IMR-90 (cell line): ENCODE data around the gene EVX1. TPM values are rescaled to one million over a fixed set of nuclear protein-coding genes. Genes with fewer than 3 reads are reported as not detected.

ENCODE experiments used
- ATAC-seq: fragments of 200-7000 bp; cut with Tn5 transposase; 2 replicates; pipeline ENCODE4 v1.9.1; 2020; ENCODE audit warnings: low read depth, mild to moderate bottlenecking, moderate library complexity
- BruUV-seq: library from RNA; stranded (reverse); fragments of 400-500 nt; replicated peaks from 2 replicates; lab custom pipeline; 2021; lab: Mats Ljungman, UMichigan
- CTCF ChIA-PET: fragments of 300-600 bp; formaldehyde crosslinking; extraction: SDS; loops from one replicate; lab custom pipeline; 2021; ENCODE audit warnings: antibody characterized with exemption; lab: Yijun Ruan, JAX
- POLR2A ChIA-PET: fragments of 300-600 bp; sonication (Branson Sonifier 250); formaldehyde crosslinking; loops from one replicate; lab custom pipeline; 2022; ENCODE audit warnings: antibody characterized with exemption; ENCODE audit not compliant: unreplicated experiment; lab: Charles Lee
- DNase-seq: peaks from one replicate; pipeline ENCODE4 v3.0.0; 2013
- H2AFZ ChIP-seq: replicated peaks from 2 replicates; pipeline ENCODE3; 2013; ENCODE audit warnings: low read length, mild to moderate bottlenecking; ENCODE audit not compliant: poor library complexity
- H2AK5ac ChIP-seq: 2 replicates; pipeline ENCODE4 v1.6.1; 2013; ENCODE audit warnings: low read depth, low read length, inconsistent platforms
- H2AK9ac ChIP-seq: replicated peaks from 2 replicates; pipeline ENCODE3; 2013; ENCODE audit warnings: mild to moderate bottlenecking, low read depth, low read length, moderate library complexity; ENCODE audit not compliant: poor library complexity
- H2BK120ac ChIP-seq: 2 replicates; pipeline ENCODE4 v1.6.1; 2013; ENCODE audit warnings: low read depth, low read length, inconsistent platforms
- H2BK15ac ChIP-seq: 3 replicates; pipeline ENCODE4 v1.6.1; 2013; ENCODE audit warnings: low read depth, low read length, inconsistent platforms
- H2BK20ac ChIP-seq: 2 replicates; pipeline ENCODE4 v1.6.1; 2013; ENCODE audit warnings: low read depth, mild to moderate bottlenecking, inconsistent platforms, low read length, moderate library complexity
- H2BK5ac ChIP-seq: 2 replicates; pipeline ENCODE4 v1.6.1; 2013; ENCODE audit warnings: mild to moderate bottlenecking, low read depth, low read length, inconsistent platforms; ENCODE audit not compliant: poor library complexity, severe bottlenecking
- H3K14ac ChIP-seq: replicated peaks from 2 replicates; pipeline ENCODE4 v1.6.1; 2013; ENCODE audit warnings: low read depth, low read length, inconsistent platforms
- H3K18ac ChIP-seq: 2 replicates; pipeline ENCODE4 v1.6.1; 2013; ENCODE audit warnings: low read depth, low read length, control low read depth
- H3K23ac ChIP-seq: 2 replicates; pipeline ENCODE4 v1.6.1; 2013; ENCODE audit warnings: low read depth, low read length, inconsistent platforms
- H3K27ac ChIP-seq: 2 replicates; pipeline ENCODE4 v1.5.1; 2013; ENCODE audit warnings: mild to moderate bottlenecking, control low read depth, low read length; ENCODE audit not compliant: insufficient read depth
- H3K27me3 ChIP-seq: 2 replicates; pipeline ENCODE4 v1.6.1; 2013; ENCODE audit warnings: low read length; ENCODE audit not compliant: control insufficient read depth, insufficient read depth
- H3K36me3 ChIP-seq: 2 replicates; pipeline ENCODE4 v1.6.1; 2013; ENCODE audit warnings: low read length, mixed read lengths; ENCODE audit not compliant: control insufficient read depth, insufficient read depth
- H3K4ac ChIP-seq: 2 replicates; pipeline ENCODE4 v1.6.1; 2013; ENCODE audit warnings: low read depth, low read length, inconsistent platforms
- H3K4me1 ChIP-seq: 2 replicates; pipeline ENCODE4 v1.6.1; 2013; ENCODE audit warnings: low read length, mixed read lengths; ENCODE audit not compliant: control insufficient read depth, insufficient read depth
- H3K4me2 ChIP-seq: 2 replicates; pipeline ENCODE4 v1.6.1; 2013; ENCODE audit warnings: low read depth, mild to moderate bottlenecking, control low read depth, low read length, moderate library complexity
- H3K4me3 ChIP-seq: 2 replicates; pipeline ENCODE4 v1.5.1; 2013; ENCODE audit warnings: low read depth, mild to moderate bottlenecking, control low read depth, low read length, moderate library complexity; ENCODE audit not compliant: insufficient read depth
- H3K56ac ChIP-seq: 2 replicates; pipeline ENCODE4 v1.6.1; 2013; ENCODE audit warnings: low read length, inconsistent platforms; ENCODE audit not compliant: insufficient read depth; ENCODE audit errors: extremely low read depth
- H3K79me1 ChIP-seq, 2 experiments: 2 replicates each; pipeline ENCODE4 v1.6.1; 2013; ENCODE audit warnings: low read length in 2 of 2, inconsistent platforms in 1 of 2, low read depth in 1 of 2
- H3K9ac ChIP-seq: 2 replicates; pipeline ENCODE4 v1.6.1; 2013; ENCODE audit warnings: low read depth, low read length, control low read depth
- H3K9me1 ChIP-seq: 2 replicates; pipeline ENCODE4 v1.6.1; 2013; ENCODE audit warnings: low read length, inconsistent platforms; ENCODE audit not compliant: insufficient read depth
- H3K9me3 ChIP-seq: 2 replicates; pipeline ENCODE4 v1.6.1; 2013; ENCODE audit warnings: low read length; ENCODE audit not compliant: control insufficient read depth, insufficient read depth
- H4K20me1 ChIP-seq: 2 replicates; pipeline ENCODE4 v1.6.1; 2013; ENCODE audit warnings: low read length, inconsistent platforms; ENCODE audit not compliant: insufficient read depth
- H4K5ac ChIP-seq: 2 replicates; pipeline ENCODE4 v1.6.1; 2013; ENCODE audit warnings: mild to moderate bottlenecking, low read depth, low read length, control low read depth
- H4K8ac ChIP-seq, 2 experiments: 2 replicates each; pipeline ENCODE4 v1.6.1; 2013; ENCODE audit warnings: low read depth in 2 of 2, low read length in 2 of 2, control low read depth in 1 of 2, inconsistent platforms in 1 of 2
- H4K91ac ChIP-seq: 2 replicates; pipeline ENCODE4 v1.6.1; 2013; ENCODE audit warnings: low read depth, low read length, inconsistent platforms; ENCODE audit not compliant: insufficient read depth
- BHLHE40 ChIP-seq: fragments of 150-350 bp; IDR thresholded peaks from 2 replicates; pipeline ENCODE4 v1.6.1; 2016; ENCODE audit warnings: mild to moderate bottlenecking, low read depth, low read length
- CHD1 ChIP-seq: IDR thresholded peaks from 2 replicates; pipeline ENCODE4 v1.6.1; 2012; ENCODE audit warnings: low read depth, low read length, improper control_type of control experiment
- MXI1 ChIP-seq: IDR thresholded peaks from 2 replicates; pipeline ENCODE4 v1.6.1; 2012; ENCODE audit warnings: low read depth, mild to moderate bottlenecking, low read length, moderate library complexity, borderline replicate concordance
- RCOR1 ChIP-seq: IDR thresholded peaks from 2 replicates; pipeline ENCODE4 v1.6.1; 2012; ENCODE audit warnings: mild to moderate bottlenecking, low read length, improper control_type of control experiment; ENCODE audit not compliant: insufficient replicate concordance
- SMC3 ChIP-seq: fragments of 150-350 bp; IDR thresholded peaks from 2 replicates; pipeline ENCODE4 v1.6.1; 2016; ENCODE audit warnings: low read depth, mild to moderate bottlenecking, antibody characterized with exemption, low read length, moderate library complexity
- WGBS, 2 experiments: methylation state at CpG; one replicate each; pipeline versions ENCODE4 v1.1.5 to v1.1.7; 2013; ENCODE audit warnings: missing lambda C conversion rate in 2 of 2; ENCODE audit not compliant: insufficient read length in 1 of 2; ENCODE audit errors: extremely low coverage in 2 of 2; 5-methylcytosine and 5-hydroxymethylcytosine counted together
- dilution Hi-C: fragments of 300-500 bp; cut with HindIII; formaldehyde crosslinking; loops from one replicate; pipeline ENCODE4 v1.14.3; 2018; ENCODE audit warnings: low sequenced_read_pairs; ENCODE audit not compliant: unreplicated experiment
- in situ Hi-C: fragments of 300-500 bp; cut with MboI; formaldehyde crosslinking; loops from 3 replicates; pipeline ENCODE4 v1.14.3; 2019; ENCODE audit warnings: low sequenced_read_pairs, inconsistent platforms, mixed read lengths
- intact Hi-C: fragments of 100-400 bp; cut with micrococcal nuclease; formaldehyde crosslinking; loops from 2 replicates; pipeline ENCODE4 v1.10.0; 2022
- polyA plus RNA-seq, 3 experiments: library from polyadenylated mRNA; depleted of rRNA; stranded (reverse); fragments of >200 nt; gene quantifications; 2 replicates each; pipeline ENCODE4 v1.2.3, GENCODE V29; 2012; ENCODE audit warnings: low replicate concordance in 1 of 3
- total RNA-seq: library from RNA; depleted of rRNA; stranded (reverse); fragments of >200 nt; gene quantifications from 2 replicates; pipeline ENCODE4 v1.2.3, GENCODE V29; 2012

The EVX1 gene
- total and polyA plus RNA-seq, 2 of the 4 experiments (the other 2 are of a cell fraction), result not detected

- Histone ChIP-seq H3K9me1 (no peaks in the 10 kb centered on the region), H2AK9ac (no peak overlapping the region), H3K4me3 (no peak overlapping the region), H3K9me3 (no peaks in the 10 kb centered on the region), H2BK20ac (no peak overlapping the region), H2AFZ (no peak overlapping the region), H3K4me1 (no peaks in the 10 kb centered on the region), H3K36me3 (no peaks in the 10 kb centered on the region), H3K27me3 (peaks cover 96% of the 10 kb centered on the region), H3K4me2 (no peak overlapping the region), H3K9ac (no peak overlapping the region), H2BK15ac (no peak overlapping the region), H2BK120ac (no peak overlapping the region), H3K18ac (no peak overlapping the region), H3K14ac (no peak overlapping the region), H2BK5ac (no peak overlapping the region), H4K5ac (no peak overlapping the region), H3K23ac (no peak overlapping the region), H4K20me1 (no peaks in the 10 kb centered on the region), H3K4ac (no peak overlapping the region), H2AK5ac (no peak overlapping the region), H4K91ac (no peak overlapping the region), H3K56ac (no peak overlapping the region), H3K27ac (no peak overlapping the region), H4K8ac (no peak overlapping the region), H3K79me1 (no peaks in the 10 kb centered on the region)
- DNase-seq (no peak), ATAC-seq (no peak)
- dilution Hi-C loops (no loop called here), in situ Hi-C loops (no loop called here), intact Hi-C loops (loop anchor here (5.0 kb wide), 3 partner anchors 451 to 811 kb away; partner anchors contain the start of gene HIBADH)
- BruUV-seq, result no TSS peak
- TF ChIP-seq RCOR1 (no peak), BHLHE40 (no peak), MXI1 (no peak), SMC3 (no peak), CHD1 (no peak)
- WGBS, 2 experiments, result no CpG with 5 or more reads among the region's 3 CpGs
- ChIA-PET CTCF (interaction anchor here (0.7 to 1.0 kb wide), 2 partner anchors 365 to 371 kb away, joined by 3 read pairs; no protein-coding TSS in a partner anchor), POLR2A (no interaction called here)
Observed at GRCh38 chr7:27211764-27212204, 30.8 kb upstream of the EVX1 start.
